ENCODE results near the gene SLCO2A1.
A peak's percentile ranks its signal among the peaks of the same experiment; 100 is the strongest.

SLCO2A1 gene

DNA sequence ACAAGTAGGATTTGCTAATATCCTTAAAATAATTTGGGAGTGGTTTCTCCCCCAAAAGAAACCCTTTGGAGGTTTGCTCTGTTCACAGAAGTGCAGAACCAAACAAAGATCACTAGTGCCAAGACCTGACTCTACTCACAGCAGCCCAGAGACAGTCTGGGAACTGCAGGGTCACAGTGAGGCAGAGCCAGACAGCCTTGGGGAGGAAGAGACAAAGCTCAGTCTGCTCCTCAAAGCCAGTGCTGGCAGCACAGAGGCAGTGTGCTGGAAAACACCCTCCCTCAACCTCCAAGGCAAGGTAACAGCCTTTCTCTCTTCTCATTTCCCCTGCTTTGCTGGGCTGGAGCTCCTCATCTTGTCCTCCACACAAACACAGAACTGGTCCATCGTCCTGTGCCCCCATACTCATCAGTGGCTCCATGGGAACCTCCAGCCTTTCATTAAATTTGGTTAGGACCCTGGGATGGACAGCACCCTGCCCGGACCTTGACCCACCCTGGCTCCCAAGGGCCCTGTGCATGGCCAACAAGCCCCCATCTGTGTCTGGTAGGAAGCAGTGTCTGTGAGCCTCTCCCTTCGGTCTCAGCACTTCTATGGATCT is 146.6 kb downstream of the SLCO2A1 start:
- peaks cover 12% of the 10 kb centered on the region for H3K9me3 Mint-ChIP-seq
- H3K27ac Mint-ChIP-seq, result no peak overlapping the region
- peaks cover 19% of the 10 kb centered on the region for H3K4me1 Mint-ChIP-seq (ENCODE audit: low read depth)
- no peaks in the 10 kb centered on the region for H3K36me3 Mint-ChIP-seq (ENCODE audit: low read depth)
- H3K4me3 Mint-ChIP-seq, result no peak overlapping the region
- DNase-seq (ENCODE audit: low spot score), result no peak
- peaks cover 2% of the 10 kb centered on the region for H3K27me3 Mint-ChIP-seq (ENCODE audit: low read depth)

DNA sequence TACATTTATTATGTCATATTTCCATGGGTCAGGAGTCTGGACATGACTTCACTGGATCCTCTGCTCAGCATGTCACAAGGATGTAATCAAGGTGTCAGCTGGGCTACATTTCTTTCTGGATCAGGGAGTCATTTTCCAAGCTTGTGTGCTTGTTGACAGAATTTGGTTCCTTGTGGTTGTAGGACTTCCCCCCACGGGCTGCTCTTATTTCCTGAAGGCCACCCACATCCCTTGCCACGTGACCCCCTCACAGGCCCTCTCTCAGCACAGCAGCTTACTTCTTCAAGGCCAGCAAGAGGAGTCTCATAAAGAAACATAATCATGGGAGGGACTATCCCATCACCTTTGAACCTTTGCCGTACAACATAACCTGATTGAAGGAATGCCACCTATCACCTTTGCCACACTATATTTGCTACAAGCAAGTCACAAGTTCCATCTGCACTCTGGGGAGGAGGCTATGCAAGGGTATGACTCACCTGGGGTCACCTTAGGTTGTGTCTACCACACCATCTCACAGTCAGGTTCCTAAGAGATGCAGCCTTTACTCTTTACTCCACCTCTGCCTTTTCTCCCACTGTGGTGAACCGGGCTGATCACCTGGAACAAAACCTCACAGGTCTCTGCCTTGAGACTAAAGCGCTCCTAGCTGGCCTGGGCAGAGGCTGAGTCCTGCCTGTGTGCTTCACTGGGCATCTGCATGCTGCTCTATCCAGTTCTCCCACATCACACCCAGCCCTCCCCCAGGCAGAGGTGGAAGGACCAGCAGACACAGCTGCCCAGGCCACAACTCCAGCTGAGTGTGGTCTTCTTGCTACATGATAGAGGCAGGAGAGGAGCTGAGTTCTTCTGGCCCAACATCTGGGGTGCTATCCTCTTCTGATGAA is 147.5 kb downstream of the SLCO2A1 start:
- no peak overlapping the region for H3K4me3 Mint-ChIP-seq
- H3K27me3 Mint-ChIP-seq (ENCODE audit: low read depth), result peaks cover 2% of the 10 kb centered on the region
- H3K27ac Mint-ChIP-seq, result no peak overlapping the region
- H3K9me3 Mint-ChIP-seq, result peaks cover 15% of the 10 kb centered on the region
- H3K4me1 Mint-ChIP-seq (ENCODE audit: low read depth), result peaks cover 19% of the 10 kb centered on the region
- DNase-seq (ENCODE audit: low spot score), result no peak
- H3K36me3 Mint-ChIP-seq (ENCODE audit: low read depth), result no peaks in the 10 kb centered on the region

DNA sequence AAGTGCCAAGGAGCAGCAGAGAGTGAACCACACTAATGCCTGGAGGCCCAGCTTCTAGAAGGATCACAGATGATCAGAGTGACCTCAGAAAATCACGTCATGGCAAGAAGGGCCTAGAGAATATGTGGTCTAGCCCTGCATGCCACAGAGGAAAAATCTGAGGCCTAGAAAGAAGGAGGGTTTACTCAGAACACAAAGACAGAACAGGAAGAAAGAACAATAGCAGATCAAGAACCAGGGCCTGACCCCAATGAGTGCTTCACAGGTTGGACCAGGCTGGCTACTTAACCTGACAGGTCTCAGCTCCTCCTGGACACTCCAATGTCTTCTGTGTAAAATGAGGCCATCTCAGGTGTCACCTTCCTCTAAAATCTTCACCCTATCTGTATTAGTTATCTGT is 148.2 kb downstream of the SLCO2A1 start:
- DNase-seq (ENCODE audit: low spot score), result no peak
- Mint-ChIP-seq H3K9me3 (peaks cover 15% of the 10 kb centered on the region), H3K27ac (peak overlapping the region; percentile 38), H3K4me3 (no peak overlapping the region), H3K36me3 (ENCODE audit: low read depth) (no peaks in the 10 kb centered on the region), H3K4me1 (ENCODE audit: low read depth) (peaks cover 19% of the 10 kb centered on the region), H3K27me3 (ENCODE audit: low read depth) (peaks cover 8% of the 10 kb centered on the region)

DNA sequence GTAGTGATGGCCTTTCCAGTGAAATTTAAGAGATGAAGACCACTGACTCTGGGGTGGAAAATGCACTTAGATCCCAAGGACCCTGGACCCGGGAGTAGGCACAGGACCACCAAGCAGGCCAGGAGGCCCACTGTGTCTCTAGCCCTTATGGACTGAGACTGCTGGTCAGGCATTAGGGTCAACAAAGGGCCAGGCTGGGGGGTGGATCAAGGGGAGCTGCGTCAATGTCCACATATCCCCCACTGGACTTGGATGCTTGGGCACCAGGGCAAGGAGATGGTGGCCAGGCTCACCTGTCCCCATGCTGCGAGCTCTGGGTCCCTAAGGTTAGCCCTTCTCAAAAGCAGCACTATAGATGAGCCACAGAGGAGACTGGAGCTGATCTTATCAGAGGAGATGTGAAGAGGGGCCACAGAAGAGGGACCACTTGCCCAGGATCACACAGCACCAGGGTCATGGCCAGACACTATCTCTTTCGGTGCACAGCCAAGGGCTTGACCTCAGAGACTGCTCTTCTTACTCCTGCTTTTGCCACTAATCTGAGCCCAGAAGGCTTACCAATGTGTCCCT is 148.8 kb downstream of the SLCO2A1 start:
- Mint-ChIP-seq H3K4me1 (ENCODE audit: low read depth) (peaks cover 19% of the 10 kb centered on the region), H3K36me3 (ENCODE audit: low read depth) (no peaks in the 10 kb centered on the region), H3K9me3 (peaks cover 15% of the 10 kb centered on the region), H3K4me3 (no peak overlapping the region), H3K27ac (no peak overlapping the region), H3K27me3 (ENCODE audit: low read depth) (peaks cover 13% of the 10 kb centered on the region)
- no peak for DNase-seq (ENCODE audit: low spot score)

DNA sequence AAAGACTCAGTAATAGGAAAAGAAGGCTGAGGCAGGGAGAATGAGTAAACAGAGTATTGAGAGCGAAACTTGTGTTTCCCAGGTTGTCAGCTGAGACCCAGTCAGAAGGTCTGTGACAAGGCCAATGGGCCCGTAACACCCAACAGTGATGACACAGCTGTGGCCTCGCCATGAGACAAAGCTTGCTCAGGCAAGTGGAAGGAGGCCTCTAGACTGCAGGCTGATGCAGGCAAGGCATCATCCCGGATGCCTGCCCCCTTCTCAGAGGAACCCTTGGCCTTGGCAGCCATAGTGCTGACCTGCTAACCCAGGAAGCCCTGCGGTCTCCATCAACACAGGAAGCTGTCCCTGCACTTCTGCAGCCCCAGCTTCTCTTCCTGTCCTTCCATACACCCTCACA is 149.4 kb downstream of the SLCO2A1 start:
- Mint-ChIP-seq H3K4me1 (ENCODE audit: low read depth) (peaks cover 19% of the 10 kb centered on the region), H3K9me3 (peaks cover 15% of the 10 kb centered on the region), H3K27ac (no peak overlapping the region), H3K4me3 (no peak overlapping the region), H3K27me3 (ENCODE audit: low read depth) (peaks cover 15% of the 10 kb centered on the region), H3K36me3 (ENCODE audit: low read depth) (no peaks in the 10 kb centered on the region)
- peak; percentile 18 for DNase-seq (ENCODE audit: low spot score)

DNA sequence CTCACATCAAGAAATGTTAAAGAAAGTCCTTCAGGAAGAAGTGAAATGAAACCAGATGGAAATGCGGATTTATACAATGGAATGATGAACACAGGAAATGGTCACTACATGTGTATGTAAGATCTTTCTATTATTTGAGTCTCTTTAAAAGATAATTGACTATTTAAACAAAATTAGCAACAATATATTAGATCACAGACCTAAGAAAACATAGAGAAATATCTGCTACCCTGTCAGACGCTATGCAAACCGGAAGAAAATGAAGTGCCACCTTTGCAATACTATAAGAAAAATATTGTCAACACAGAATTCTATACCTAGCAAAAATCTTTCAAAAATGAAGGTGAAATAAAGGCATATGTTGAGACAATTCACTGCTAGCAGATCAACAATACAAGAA is 151.2 kb downstream of the SLCO2A1 start:
- H3K4me1 Mint-ChIP-seq (ENCODE audit: low read depth), result peaks cover 20% of the 10 kb centered on the region
- H3K9me3 Mint-ChIP-seq, result peaks cover 15% of the 10 kb centered on the region
- H3K36me3 Mint-ChIP-seq (ENCODE audit: low read depth), result no peaks in the 10 kb centered on the region
- peaks cover 14% of the 10 kb centered on the region for H3K27me3 Mint-ChIP-seq (ENCODE audit: low read depth)
- H3K4me3 Mint-ChIP-seq, result no peak overlapping the region
- DNase-seq (ENCODE audit: low spot score), result no peak
- H3K27ac Mint-ChIP-seq, result no peak overlapping the region

Data from T-helper 2 cell treated with Interferon-gamma antibody and Interleukin-4, amounts not matched to agents 5 μg/mL and 100 μg/mL, for 36 hours (primary cell).